HepG2 (cell line): ENCODE results near the gene BMERB1. TPM values are rescaled to one million over a fixed set of nuclear protein-coding genes. Genes with fewer than 3 reads are reported as not detected.

ENCODE experiments used
- FOXA1 ChIP-seq, 2 experiments: fragments of 450-650 bp in 1 of 2; sonication (generic) in 1 of 2; formaldehyde crosslinking in 1 of 2; IDR thresholded peaks; 2 replicates each; pipeline versions ENCODE4 v1.4.0 to v1.6.1; 2016 to 2020; ENCODE audit warnings: missing genetic modification reagents in 1 of 2
- HOXA3 ChIP-seq: sonication (generic); formaldehyde crosslinking; IDR thresholded peaks from 2 replicates; pipeline ENCODE4 v1.5.0; 2020; ENCODE audit warnings: missing genetic modification reagents
- IRX3 ChIP-seq: sonication (generic); formaldehyde crosslinking; IDR thresholded peaks from 2 replicates; pipeline ENCODE4 v1.8.1; 2023; ENCODE audit warnings: mild to moderate bottlenecking, low read depth, missing genetic modification reagents, borderline replicate concordance
- NONO ChIP-seq, 2 experiments: fragments of 450-650 bp in 1 of 2; sonication (generic) in 1 of 2; formaldehyde crosslinking in 1 of 2; IDR thresholded peaks in 1 of 2; conservative IDR thresholded peaks in 1 of 2; 2 replicates each; pipeline versions ENCODE4 v1.6.1 to v1.8.0; 2017 to 2022; ENCODE audit warnings: mild to moderate bottlenecking in 1 of 2, missing genetic modification reagents in 1 of 2, moderate library complexity in 1 of 2
- PCBP2 ChIP-seq: fragments of 200-400 bp; formaldehyde crosslinking; optimal IDR thresholded peaks from 2 replicates; pipeline ENCODE3; 2018; ENCODE audit warnings: low read length, low read depth; ENCODE audit not compliant: poor library complexity, severe bottlenecking
- RBFOX2 ChIP-seq: fragments of 200-400 bp; formaldehyde crosslinking; IDR thresholded peaks from 2 replicates; pipeline ENCODE4 v1.6.1; 2017; ENCODE audit warnings: low read depth, mild to moderate bottlenecking, low read length
- RBM22 ChIP-seq: fragments of 200-400 bp; formaldehyde crosslinking; optimal IDR thresholded peaks from 2 replicates; pipeline ENCODE3; 2017; ENCODE audit warnings: mild to moderate bottlenecking, low read length, moderate library complexity
- SMC3 ChIP-seq: IDR thresholded peaks from 2 replicates; pipeline ENCODE4 v1.6.1; 2011; ENCODE audit warnings: low read length, improper control_type of control experiment
- SUZ12 ChIP-seq: fragments of 150-350 bp; IDR thresholded peaks from 2 replicates; pipeline ENCODE4 v1.6.1; 2014; ENCODE audit warnings: low read depth, low read length
- ZBTB7B ChIP-seq: sonication (generic); formaldehyde crosslinking; IDR thresholded peaks from 2 replicates; pipeline ENCODE4 v1.4.0; 2020; ENCODE audit warnings: missing genetic modification reagents
- ZNF263 ChIP-seq: sonication (generic); formaldehyde crosslinking; IDR thresholded peaks from 2 replicates; pipeline ENCODE4 v1.4.0; 2020; ENCODE audit warnings: missing genetic modification reagents
- ZNF644 ChIP-seq: IDR thresholded peaks from 2 replicates; pipeline ENCODE4 v1.6.1; 2016; ENCODE audit warnings: low read depth
- ZNF703 ChIP-seq: sonication (generic); formaldehyde crosslinking; IDR thresholded peaks from 2 replicates; pipeline ENCODE4 v1.5.1; 2020; ENCODE audit warnings: missing genetic modification reagents, mild to moderate bottlenecking, moderate library complexity, borderline replicate concordance
- ZNF816 ChIP-seq: sonication (generic); formaldehyde crosslinking; IDR thresholded peaks from 2 replicates; pipeline ENCODE4 v1.8.0; 2022; ENCODE audit warnings: missing genetic modification reagents, mild to moderate bottlenecking, borderline replicate concordance
- ZZZ3 ChIP-seq: sonication (generic); formaldehyde crosslinking; IDR thresholded peaks from 2 replicates; pipeline ENCODE4 v1.4.0; 2020; ENCODE audit warnings: missing genetic modification reagents, mild to moderate bottlenecking, borderline replicate concordance
- polyA plus RNA-seq, 8 experiments: library from polyadenylated mRNA; depleted of rRNA in 3 of 8; stranded (reverse) in 7 of 8; unstranded in 1 of 8; fragments of >200 nt; fragmentation: Illumina TruSeq in 4 of 8; extraction: Trizol in 4 of 8; gene quantifications; 2 replicates each; pipeline versions ENCODE4 v1.2.1 to v1.2.3, GENCODE V29; 2011 to 2016; ENCODE audit warnings: low read depth in 4 of 8, missing spikeins in 1 of 8, mixed read lengths in 1 of 8; ENCODE audit not compliant: insufficient read depth in 1 of 8
- total RNA-seq, 5 experiments: library from RNA; depleted of rRNA; stranded (reverse); fragments of >200 nt; fragmentation: Illumina TruSeq; extraction: Trizol; gene quantifications; 2 replicates each; pipeline ENCODE4 v1.2.3, GENCODE V29; 2016; ENCODE audit warnings: low read depth in 1 of 5
- TF ChIP-seq, protein P1 (sequence below): sonication (generic); formaldehyde crosslinking; IDR thresholded peaks from 2 replicates; pipeline ENCODE4 v1.4.0; 2020; ENCODE audit warnings: missing genetic modification reagents
- TF ChIP-seq, protein P2 (sequence below): fragments of 450-650 bp; IDR thresholded peaks from 2 replicates; pipeline ENCODE4 v1.6.1; 2017; ENCODE audit warnings: mild to moderate bottlenecking
- TF ChIP-seq, protein P3 (sequence below): sonication (generic); formaldehyde crosslinking; IDR thresholded peaks from 2 replicates; pipeline ENCODE4 v1.4.0; 2020; ENCODE audit warnings: low read depth, missing genetic modification reagents
- TF ChIP-seq, protein P4 (sequence below): IDR thresholded peaks from 2 replicates; pipeline ENCODE4 v1.6.1; 2016; ENCODE audit warnings: missing compliant biosample characterization, missing genetic modification reagents, borderline replicate concordance

BMERB1 gene
- total and polyA plus RNA-seq, 2 of the 13 experiments (the other 11 are each of a cell fraction or from before 2014, with no cell fraction given), result 1.4 TPM

DNA sequence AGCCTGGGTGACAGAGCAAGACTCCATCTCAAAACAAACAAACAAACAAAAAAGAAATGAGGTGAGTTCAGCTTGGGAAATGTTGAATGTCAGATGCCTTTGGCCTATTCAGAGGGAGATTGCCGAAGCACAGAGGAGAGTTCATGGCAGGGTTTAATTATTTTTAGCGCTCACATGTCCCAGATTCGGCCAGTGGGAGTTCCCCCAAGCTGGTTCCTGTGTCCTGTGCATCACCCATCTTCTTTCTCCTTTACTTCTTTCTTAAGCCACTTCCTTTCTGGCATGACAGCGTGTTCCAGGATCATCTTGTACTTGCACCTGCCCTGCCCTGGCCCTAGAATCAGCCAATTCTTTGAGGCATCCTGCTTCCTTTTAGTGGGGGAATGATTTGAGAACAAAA lies 29.6 kb upstream of the BMERB1 start (continued):
- TF ChIP-seq SMC3, result no peak
- TF ChIP-seq, protein P1, sequence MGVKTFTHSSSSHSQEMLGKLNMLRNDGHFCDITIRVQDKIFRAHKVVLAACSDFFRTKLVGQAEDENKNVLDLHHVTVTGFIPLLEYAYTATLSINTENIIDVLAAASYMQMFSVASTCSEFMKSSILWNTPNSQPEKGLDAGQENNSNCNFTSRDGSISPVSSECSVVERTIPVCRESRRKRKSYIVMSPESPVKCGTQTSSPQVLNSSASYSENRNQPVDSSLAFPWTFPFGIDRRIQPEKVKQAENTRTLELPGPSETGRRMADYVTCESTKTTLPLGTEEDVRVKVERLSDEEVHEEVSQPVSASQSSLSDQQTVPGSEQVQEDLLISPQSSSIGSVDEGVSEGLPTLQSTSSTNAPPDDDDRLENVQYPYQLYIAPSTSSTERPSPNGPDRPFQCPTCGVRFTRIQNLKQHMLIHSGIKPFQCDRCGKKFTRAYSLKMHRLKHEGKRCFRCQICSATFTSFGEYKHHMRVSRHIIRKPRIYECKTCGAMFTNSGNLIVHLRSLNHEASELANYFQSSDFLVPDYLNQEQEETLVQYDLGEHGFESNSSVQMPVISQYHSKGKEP (CRISPR knock-in tag), result no peak
- TF ChIP-seq, protein P2, sequence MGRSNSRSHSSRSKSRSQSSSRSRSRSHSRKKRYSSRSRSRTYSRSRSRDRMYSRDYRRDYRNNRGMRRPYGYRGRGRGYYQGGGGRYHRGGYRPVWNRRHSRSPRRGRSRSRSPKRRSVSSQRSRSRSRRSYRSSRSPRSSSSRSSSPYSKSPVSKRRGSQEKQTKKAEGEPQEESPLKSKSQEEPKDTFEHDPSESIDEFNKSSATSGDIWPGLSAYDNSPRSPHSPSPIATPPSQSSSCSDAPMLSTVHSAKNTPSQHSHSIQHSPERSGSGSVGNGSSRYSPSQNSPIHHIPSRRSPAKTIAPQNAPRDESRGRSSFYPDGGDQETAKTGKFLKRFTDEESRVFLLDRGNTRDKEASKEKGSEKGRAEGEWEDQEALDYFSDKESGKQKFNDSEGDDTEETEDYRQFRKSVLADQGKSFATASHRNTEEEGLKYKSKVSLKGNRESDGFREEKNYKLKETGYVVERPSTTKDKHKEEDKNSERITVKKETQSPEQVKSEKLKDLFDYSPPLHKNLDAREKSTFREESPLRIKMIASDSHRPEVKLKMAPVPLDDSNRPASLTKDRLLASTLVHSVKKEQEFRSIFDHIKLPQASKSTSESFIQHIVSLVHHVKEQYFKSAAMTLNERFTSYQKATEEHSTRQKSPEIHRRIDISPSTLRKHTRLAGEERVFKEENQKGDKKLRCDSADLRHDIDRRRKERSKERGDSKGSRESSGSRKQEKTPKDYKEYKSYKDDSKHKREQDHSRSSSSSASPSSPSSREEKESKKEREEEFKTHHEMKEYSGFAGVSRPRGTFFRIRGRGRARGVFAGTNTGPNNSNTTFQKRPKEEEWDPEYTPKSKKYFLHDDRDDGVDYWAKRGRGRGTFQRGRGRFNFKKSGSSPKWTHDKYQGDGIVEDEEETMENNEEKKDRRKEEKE, result no peak
- no peak for TF ChIP-seq HOXA3 (CRISPR knock-in tag)
- no peak for TF ChIP-seq ZNF703
- no peak for TF ChIP-seq ZNF816 (CRISPR knock-in tag)
- no peak for TF ChIP-seq ZNF263 (CRISPR knock-in tag)
- no peak for TF ChIP-seq PCBP2
- no peak for TF ChIP-seq IRX3 (CRISPR knock-in tag)
- TF ChIP-seq, protein P3, sequence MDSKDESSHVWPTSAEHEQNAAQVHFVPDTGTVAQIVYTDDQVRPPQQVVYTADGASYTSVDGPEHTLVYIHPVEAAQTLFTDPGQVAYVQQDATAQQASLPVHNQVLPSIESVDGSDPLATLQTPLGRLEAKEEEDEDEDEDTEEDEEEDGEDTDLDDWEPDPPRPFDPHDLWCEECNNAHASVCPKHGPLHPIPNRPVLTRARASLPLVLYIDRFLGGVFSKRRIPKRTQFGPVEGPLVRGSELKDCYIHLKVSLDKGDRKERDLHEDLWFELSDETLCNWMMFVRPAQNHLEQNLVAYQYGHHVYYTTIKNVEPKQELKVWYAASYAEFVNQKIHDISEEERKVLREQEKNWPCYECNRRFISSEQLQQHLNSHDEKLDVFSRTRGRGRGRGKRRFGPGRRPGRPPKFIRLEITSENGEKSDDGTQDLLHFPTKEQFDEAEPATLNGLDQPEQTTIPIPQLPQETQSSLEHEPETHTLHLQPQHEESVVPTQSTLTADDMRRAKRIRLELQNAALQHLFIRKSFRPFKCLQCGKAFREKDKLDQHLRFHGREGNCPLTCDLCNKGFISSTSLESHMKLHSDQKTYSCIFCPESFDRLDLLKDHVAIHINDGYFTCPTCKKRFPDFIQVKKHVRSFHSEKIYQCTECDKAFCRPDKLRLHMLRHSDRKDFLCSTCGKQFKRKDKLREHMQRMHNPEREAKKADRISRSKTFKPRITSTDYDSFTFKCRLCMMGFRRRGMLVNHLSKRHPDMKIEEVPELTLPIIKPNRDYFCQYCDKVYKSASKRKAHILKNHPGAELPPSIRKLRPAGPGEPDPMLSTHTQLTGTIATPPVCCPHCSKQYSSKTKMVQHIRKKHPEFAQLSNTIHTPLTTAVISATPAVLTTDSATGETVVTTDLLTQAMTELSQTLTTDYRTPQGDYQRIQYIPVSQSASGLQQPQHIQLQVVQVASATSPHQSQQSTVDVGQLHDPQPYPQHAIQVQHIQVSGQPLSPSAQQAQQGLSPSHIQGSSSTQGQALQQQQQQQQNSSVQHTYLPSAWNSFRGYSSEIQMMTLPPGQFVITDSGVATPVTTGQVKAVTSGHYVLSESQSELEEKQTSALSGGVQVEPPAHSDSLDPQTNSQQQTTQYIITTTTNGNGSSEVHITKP (CRISPR knock-in tag), result no peak
- peak; percentile 44; the same call in 1 of the 2 replicates for TF ChIP-seq RBFOX2
- TF ChIP-seq ZBTB7B, result no peak
- TF ChIP-seq, protein P4, sequence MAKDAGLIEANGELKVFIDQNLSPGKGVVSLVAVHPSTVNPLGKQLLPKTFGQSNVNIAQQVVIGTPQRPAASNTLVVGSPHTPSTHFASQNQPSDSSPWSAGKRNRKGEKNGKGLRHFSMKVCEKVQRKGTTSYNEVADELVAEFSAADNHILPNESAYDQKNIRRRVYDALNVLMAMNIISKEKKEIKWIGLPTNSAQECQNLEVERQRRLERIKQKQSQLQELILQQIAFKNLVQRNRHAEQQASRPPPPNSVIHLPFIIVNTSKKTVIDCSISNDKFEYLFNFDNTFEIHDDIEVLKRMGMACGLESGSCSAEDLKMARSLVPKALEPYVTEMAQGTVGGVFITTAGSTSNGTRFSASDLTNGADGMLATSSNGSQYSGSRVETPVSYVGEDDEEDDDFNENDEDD (CRISPR knock-in tag), result no peak
- TF ChIP-seq SUZ12, result no peak
- TF ChIP-seq FOXA1 (IDR thresholded peaks at IDR 0.05), result no peak
- no peak for TF ChIP-seq FOXA1 (CRISPR knock-in tag; IDR thresholded peaks at IDR 0.05)
- TF ChIP-seq ZNF644 (CRISPR knock-in tag), result no peak
- TF ChIP-seq NONO (IDR thresholded peaks at IDR 0.05), result no peak
- TF ChIP-seq NONO (CRISPR knock-in tag; conservative IDR thresholded peaks at IDR 0.05), result no peak
- peak; percentile 70 for TF ChIP-seq RBM22
- TF ChIP-seq ZZZ3 (CRISPR knock-in tag), result no peak
